ENCODE data around the gene USB1. TPM values are rescaled to one million over a fixed set of nuclear protein-coding genes. Genes with fewer than 3 reads are reported as not detected.

Gene USB1
- total RNA-seq, 1 donor from 2014 or later, result 100.0 TPM

DNA sequence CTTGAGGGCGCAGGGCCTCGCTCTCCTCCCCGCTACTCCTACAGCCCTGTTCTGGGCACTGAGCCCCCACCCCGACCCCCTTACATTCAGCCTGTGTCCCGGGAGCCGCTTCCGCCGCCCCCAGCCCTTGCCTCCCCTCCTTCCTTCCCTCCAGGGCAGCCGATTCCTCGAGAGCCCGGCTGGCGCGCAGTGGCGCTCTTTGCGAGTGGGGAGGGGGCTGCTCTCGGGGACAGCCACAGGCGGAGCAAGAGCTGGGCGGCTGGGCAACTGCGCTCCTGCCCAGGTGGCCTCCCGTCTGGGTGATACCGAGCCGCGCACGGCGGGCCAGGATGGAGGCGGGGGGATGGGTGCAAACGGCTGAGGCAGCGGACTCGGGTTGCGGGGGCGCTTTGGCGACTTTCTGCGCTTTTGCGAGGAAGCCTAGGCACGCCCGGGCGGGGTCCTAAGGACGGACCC, 25.5 kb downstream of the USB1 start:
- no peak overlapping the region for H3K27ac ChIP-seq (ENCODE audit: low read depth, low read length)
- H3K9ac ChIP-seq (ENCODE audit: low read length), result no peak overlapping the region
- peaks cover 22% of the 10 kb centered on the region for H3K27me3 ChIP-seq (ENCODE audit: insufficient read depth, low read length)
- TF ChIP-seq, protein P1, sequence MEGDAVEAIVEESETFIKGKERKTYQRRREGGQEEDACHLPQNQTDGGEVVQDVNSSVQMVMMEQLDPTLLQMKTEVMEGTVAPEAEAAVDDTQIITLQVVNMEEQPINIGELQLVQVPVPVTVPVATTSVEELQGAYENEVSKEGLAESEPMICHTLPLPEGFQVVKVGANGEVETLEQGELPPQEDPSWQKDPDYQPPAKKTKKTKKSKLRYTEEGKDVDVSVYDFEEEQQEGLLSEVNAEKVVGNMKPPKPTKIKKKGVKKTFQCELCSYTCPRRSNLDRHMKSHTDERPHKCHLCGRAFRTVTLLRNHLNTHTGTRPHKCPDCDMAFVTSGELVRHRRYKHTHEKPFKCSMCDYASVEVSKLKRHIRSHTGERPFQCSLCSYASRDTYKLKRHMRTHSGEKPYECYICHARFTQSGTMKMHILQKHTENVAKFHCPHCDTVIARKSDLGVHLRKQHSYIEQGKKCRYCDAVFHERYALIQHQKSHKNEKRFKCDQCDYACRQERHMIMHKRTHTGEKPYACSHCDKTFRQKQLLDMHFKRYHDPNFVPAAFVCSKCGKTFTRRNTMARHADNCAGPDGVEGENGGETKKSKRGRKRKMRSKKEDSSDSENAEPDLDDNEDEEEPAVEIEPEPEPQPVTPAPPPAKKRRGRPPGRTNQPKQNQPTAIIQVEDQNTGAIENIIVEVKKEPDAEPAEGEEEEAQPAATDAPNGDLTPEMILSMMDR (IDR thresholded peaks at IDR 0.05; ENCODE audit: insufficient read depth, low read depth, low read length), result no peak
- TF ChIP-seq EZH2 (IDR thresholded peaks at IDR 0.05; ENCODE audit: insufficient read depth, low read length), result no peak
- FAIRE-seq (no peak), DNase-seq (ENCODE audit: low read depth) (no peak)
- H3K4me2 ChIP-seq (ENCODE audit: low read length), result peak overlapping the region; percentile 85
- H3K4me3 ChIP-seq (ENCODE audit: insufficient read depth, low read depth, low read length), result peak overlapping the region; percentile 41
- no peaks in the 10 kb centered on the region for H3K9me3 Mint-ChIP-seq (ENCODE audit: unreplicated experiment)
- no peaks in the 10 kb centered on the region for H3K9me3 ChIP-seq (ENCODE audit: insufficient read depth, low read depth, low read length)
- H3K4me1 ChIP-seq (ENCODE audit: insufficient read depth, low read length), result peaks cover 30% of the 10 kb centered on the region
- no peaks in the 10 kb centered on the region for H3K36me3 Mint-ChIP-seq (ENCODE audit: low read depth, unreplicated experiment)
- H3K79me2 ChIP-seq (ENCODE audit: insufficient read depth, low read length), result no peaks in the 10 kb centered on the region
- no peaks in the 10 kb centered on the region for H3K36me3 ChIP-seq (ENCODE audit: insufficient read depth, low read length)
- peaks cover 17% of the 10 kb centered on the region for H4K20me1 ChIP-seq (ENCODE audit: insufficient read depth, low read length)
- no peak overlapping the region for H3K27ac Mint-ChIP-seq (ENCODE audit: unreplicated experiment)
- peaks cover 12% of the 10 kb centered on the region for H3K4me1 Mint-ChIP-seq (ENCODE audit: low read depth, unreplicated experiment)
- peak overlapping the region; percentile 71 for H3K4me3 Mint-ChIP-seq (ENCODE audit: unreplicated experiment)
- peaks cover 9% of the 10 kb centered on the region for H3K27me3 Mint-ChIP-seq (ENCODE audit: low read depth, unreplicated experiment)
- peak overlapping the region; percentile 75 for H2AFZ ChIP-seq (ENCODE audit: low read depth, low read length)

DNA sequence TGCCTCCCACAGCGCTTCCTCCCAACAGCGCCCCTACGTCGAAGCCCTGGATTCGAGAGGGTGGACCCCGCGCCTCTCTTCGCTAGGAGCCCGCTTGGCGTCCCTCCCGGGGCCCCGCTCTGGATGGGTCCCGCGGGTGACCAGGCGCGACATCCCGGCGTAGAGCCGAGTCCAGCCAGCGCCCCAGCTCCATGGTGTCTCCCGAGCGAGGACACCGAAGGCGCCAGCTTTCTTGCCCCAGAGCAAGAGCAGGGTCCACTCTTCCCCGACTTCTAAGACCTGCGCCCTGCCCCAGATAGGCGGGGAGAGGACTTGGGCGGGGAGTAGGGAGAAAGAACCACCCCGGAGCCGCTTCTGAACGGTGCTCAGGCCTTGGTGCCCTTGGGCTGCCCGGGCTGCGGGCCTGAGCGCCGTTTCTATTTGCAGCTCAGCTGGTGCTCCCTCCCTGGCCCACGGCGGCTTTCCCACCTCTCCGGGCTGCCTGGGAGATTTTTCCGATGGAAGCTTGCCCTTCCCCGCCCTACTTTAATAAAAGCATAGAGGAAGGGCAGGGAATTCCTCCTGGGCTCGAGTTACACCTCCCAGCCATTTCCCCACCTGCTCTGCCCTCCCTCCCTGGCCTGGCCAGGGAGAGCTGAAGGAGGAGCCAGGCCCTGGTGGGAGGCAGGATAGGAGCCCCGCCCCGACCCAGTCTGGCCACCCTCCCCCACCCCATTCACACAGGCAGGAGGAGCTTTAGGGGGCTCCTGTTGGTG, 26.1 kb downstream of the USB1 start:
- TF ChIP-seq, protein P1 (IDR thresholded peaks at IDR 0.05; ENCODE audit: insufficient read depth, low read depth, low read length), result no peak
- no peak for TF ChIP-seq EZH2 (IDR thresholded peaks at IDR 0.05; ENCODE audit: insufficient read depth, low read length)
- no peaks in the 10 kb centered on the region for H3K9me3 ChIP-seq (ENCODE audit: insufficient read depth, low read depth, low read length)
- Mint-ChIP-seq H3K36me3 (ENCODE audit: low read depth, unreplicated experiment) (no peaks in the 10 kb centered on the region), H3K27me3 (ENCODE audit: low read depth, unreplicated experiment) (peaks cover 9% of the 10 kb centered on the region), H3K4me1 (ENCODE audit: low read depth, unreplicated experiment) (peaks cover 6% of the 10 kb centered on the region), H3K9me3 (ENCODE audit: unreplicated experiment) (no peaks in the 10 kb centered on the region), H3K27ac (ENCODE audit: unreplicated experiment) (no peak overlapping the region), H3K4me3 (ENCODE audit: unreplicated experiment) (peak overlapping the region; percentile 57)
- FAIRE-seq, result no peak
- peak overlapping the region; percentile 85 for H3K4me2 ChIP-seq (ENCODE audit: low read length)
- peak overlapping the region; percentile 75 for H2AFZ ChIP-seq (ENCODE audit: low read depth, low read length)
- no peak overlapping the region for H3K27ac ChIP-seq (ENCODE audit: low read depth, low read length)
- H3K36me3 ChIP-seq (ENCODE audit: insufficient read depth, low read length), result no peaks in the 10 kb centered on the region
- H3K9ac ChIP-seq (ENCODE audit: low read length), result no peak overlapping the region
- DNase-seq (ENCODE audit: low read depth), result peak; percentile 10
- no peak overlapping the region for H3K4me3 ChIP-seq (ENCODE audit: insufficient read depth, low read depth, low read length)
- H3K27me3 ChIP-seq (ENCODE audit: insufficient read depth, low read length), result peaks cover 22% of the 10 kb centered on the region
- H3K4me1 ChIP-seq (ENCODE audit: insufficient read depth, low read length), result peaks cover 25% of the 10 kb centered on the region
- no peaks in the 10 kb centered on the region for H3K79me2 ChIP-seq (ENCODE audit: insufficient read depth, low read length)
- H4K20me1 ChIP-seq (ENCODE audit: insufficient read depth, low read length), result peaks cover 11% of the 10 kb centered on the region

DNA sequence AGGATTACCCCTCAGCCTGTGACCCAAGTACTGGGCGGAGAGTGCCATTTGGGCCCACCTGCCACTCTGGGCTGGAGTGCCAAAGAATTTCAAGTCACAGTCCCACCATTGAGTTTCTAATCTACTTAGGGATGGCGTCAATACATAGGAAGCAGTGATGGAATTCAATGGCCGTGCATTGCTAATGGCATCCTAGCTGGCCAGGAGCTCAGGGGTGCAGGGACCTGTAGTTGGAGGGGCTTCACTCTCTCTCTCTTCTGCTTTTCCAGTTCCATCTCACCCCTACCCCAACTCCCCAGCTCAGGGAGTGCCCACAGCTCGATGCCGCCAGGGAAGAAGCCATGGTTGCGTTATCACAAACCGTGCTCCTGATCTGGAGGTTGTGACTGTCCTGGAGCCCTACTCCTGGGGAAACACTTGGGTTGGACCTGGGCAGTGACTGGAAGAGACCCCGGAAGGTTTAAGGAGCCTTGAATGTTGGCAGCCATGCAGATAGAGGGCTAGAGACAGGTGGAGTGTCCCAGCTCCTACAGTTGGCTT, 26.8 kb downstream of the USB1 start:
- Histone ChIP-seq H3K79me2 (ENCODE audit: insufficient read depth, low read length) (no peaks in the 10 kb centered on the region), H3K9me3 (ENCODE audit: insufficient read depth, low read depth, low read length) (no peaks in the 10 kb centered on the region), H2AFZ (ENCODE audit: low read depth, low read length) (no peak overlapping the region), H3K9ac (ENCODE audit: low read length) (no peak overlapping the region), H3K27ac (ENCODE audit: low read depth, low read length) (no peak overlapping the region), H3K36me3 (ENCODE audit: insufficient read depth, low read length) (no peaks in the 10 kb centered on the region), H4K20me1 (ENCODE audit: insufficient read depth, low read length) (peaks cover 7% of the 10 kb centered on the region), H3K27me3 (ENCODE audit: insufficient read depth, low read length) (peaks cover 22% of the 10 kb centered on the region), H3K4me3 (ENCODE audit: insufficient read depth, low read depth, low read length) (no peak overlapping the region), H3K4me2 (ENCODE audit: low read length) (no peak overlapping the region), H3K4me1 (ENCODE audit: insufficient read depth, low read length) (peaks cover 19% of the 10 kb centered on the region)
- no peaks in the 10 kb centered on the region for H3K36me3 Mint-ChIP-seq (ENCODE audit: low read depth, unreplicated experiment)
- no peak overlapping the region for H3K4me3 Mint-ChIP-seq (ENCODE audit: unreplicated experiment)
- DNase-seq (ENCODE audit: low read depth) (no peak), FAIRE-seq (no peak)
- H3K27ac Mint-ChIP-seq (ENCODE audit: unreplicated experiment), result peak overlapping the region; percentile 26
- H3K27me3 Mint-ChIP-seq (ENCODE audit: low read depth, unreplicated experiment), result peaks cover 9% of the 10 kb centered on the region
- TF ChIP-seq, protein P1 (IDR thresholded peaks at IDR 0.05; ENCODE audit: insufficient read depth, low read depth, low read length), result no peak
- TF ChIP-seq EZH2 (IDR thresholded peaks at IDR 0.05; ENCODE audit: insufficient read depth, low read length), result no peak
- no peaks in the 10 kb centered on the region for H3K9me3 Mint-ChIP-seq (ENCODE audit: unreplicated experiment)
- H3K4me1 Mint-ChIP-seq (ENCODE audit: low read depth, unreplicated experiment), result peaks cover 2% of the 10 kb centered on the region

Measured in astrocyte (in vitro differentiated cells and primary cell).